ENCODE measurements around the gene PLAA. TPM values are rescaled to one million over a fixed set of nuclear protein-coding genes. Genes with fewer than 3 reads are reported as not detected.

The PLAA gene
- total RNA-seq, 4 donors from 2014 or later = 12.0 to 30.2 (median 28.0) TPM

DNA sequence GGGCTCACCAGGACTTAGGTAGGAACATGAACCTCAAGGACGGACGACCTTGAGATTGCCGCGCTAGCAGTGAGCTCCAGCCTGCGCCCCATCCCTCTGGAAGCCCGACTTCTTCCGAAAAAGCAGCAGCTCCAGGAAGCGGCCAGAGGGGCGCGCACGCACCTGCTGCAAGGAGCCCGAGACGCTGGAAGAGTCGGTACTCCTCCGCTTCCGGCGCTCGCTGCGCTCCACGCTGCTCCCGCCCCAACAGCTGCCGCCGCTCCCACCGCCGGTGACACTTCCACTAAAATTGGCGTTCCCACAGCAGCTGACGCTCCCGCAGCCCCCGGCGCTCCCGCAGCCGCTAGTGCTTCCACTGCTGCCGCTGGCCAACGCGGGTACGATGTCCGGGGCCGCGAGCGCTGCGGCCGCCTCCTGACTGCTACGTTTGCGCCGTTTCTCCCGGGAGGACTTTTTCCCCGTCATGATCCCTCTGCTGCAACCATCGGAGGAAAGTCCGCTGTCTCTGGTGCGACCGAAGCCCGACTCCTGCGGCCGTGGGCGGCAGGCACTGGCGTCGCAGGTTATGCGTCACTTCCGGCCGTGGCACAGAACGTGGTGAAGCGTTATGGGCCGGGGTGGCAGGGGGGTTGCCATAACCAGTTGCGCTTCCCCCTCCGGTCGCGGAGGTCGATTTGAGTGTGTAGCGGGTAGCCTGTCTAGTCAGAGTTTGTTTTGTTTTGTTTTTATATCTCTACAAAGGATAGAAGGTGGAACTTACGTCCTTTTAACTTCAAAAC is 54.6 kb downstream of the PLAA start, which contains the start of gene CAAP1:
Gene CAAP1, minus strand, starts transcription at position 552 of the 779 bp plus-strand sequence. Its CDS starts 87 bp downstream, at position 465.
- TF ChIP-seq CTCF (IDR thresholded peaks at IDR 0.05) = peak in 4 of 5 experiments; percentile 36 to 60 (median 42)
- TF ChIP-seq POLR2AphosphoS5 (IDR thresholded peaks at IDR 0.05) = peak; percentile 88 to 95 (median 94)
- TF ChIP-seq EP300 (IDR thresholded peaks at IDR 0.05; ENCODE audit: low read depth) = no peak
- TF ChIP-seq POLR2A (IDR thresholded peaks at IDR 0.05) = peak; percentile 90
- H3K27me3 ChIP-seq = no peaks in the 10 kb centered on the region
- intact Hi-C loops (cut with DNase I; ENCODE audit: low total_unique reads) (loop anchor here (5.0 kb wide), 1 partner anchor 1215 kb away; the partner anchor contains the start of gene TUSC1), in situ Hi-C loops (cut with MboI; ENCODE audit: low pct_ligation_motif_present in 1 of 4, low pct_unique_long_range_greater_than_20kb in 1 of 4, low sequenced_read_pairs in 3 of 4) (loop anchor here in 1 of 4 donors (10.0 kb wide), 1 partner anchor 62 kb away; the partner anchor contains the start of gene IFT74)
- peaks cover 0 to 4% of the 10 kb centered on the region in 2 donors for H3K9me3 ChIP-seq
- peaks cover 17 to 43% (median 26%) of the 10 kb centered on the region in 4 donors for H3K4me1 ChIP-seq
- H3K27ac ChIP-seq = peak within 1 kb of the TSS; percentile 99 to 100 (median 99)
- DNase-seq = peak; percentile 96
- WGBS, 2 donors (ENCODE audit: low coverage in 1 of 2) = 0% methylated on average over 2 to 69 of the region's 70 CpGs
- H3K36me3 ChIP-seq = no peaks in the 10 kb centered on the region
- H3K4me3 ChIP-seq = peak within 1 kb of the TSS; percentile 88 to 100 (median 94)

DNA sequence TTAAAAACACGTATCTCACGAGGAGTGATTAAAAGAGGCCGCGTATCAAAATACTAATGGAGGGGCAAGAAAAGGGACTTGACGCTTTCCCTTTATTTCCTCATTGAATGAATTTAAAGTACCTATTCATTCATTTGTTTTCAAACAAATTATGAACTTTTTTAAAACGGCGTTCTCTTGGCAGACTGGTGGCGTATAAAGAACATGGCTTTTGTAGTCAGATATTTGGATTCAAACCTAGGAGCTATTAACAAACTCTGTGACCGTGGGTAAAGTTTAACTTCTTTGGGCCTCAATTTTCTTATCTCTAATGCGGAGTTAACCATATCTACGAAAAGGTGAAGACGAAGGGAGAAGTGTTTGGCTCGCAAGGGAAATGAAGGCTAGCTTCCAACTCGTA is 55.3 kb downstream of the PLAA start:
- WGBS, 2 donors (ENCODE audit: low coverage in 1 of 2) = 1% methylated on average over 14 of the region's 14 CpGs
- in situ Hi-C loops (cut with MboI; ENCODE audit: low pct_ligation_motif_present in 1 of 4, low pct_unique_long_range_greater_than_20kb in 1 of 4, low sequenced_read_pairs in 3 of 4) = loop anchor here in 1 of 4 donors (10.0 kb wide), 1 partner anchor 63 kb away; the partner anchor contains the start of gene IFT74
- Histone ChIP-seq H3K27me3 (no peaks in the 10 kb centered on the region), H3K4me1 (peaks cover 17 to 42% (median 26%) of the 10 kb centered on the region in 4 donors), H3K9me3 (peaks cover 0 to 4% of the 10 kb centered on the region in 2 donors), H3K4me3 (peak overlapping the region; percentile 88 to 100 (median 94)), H3K27ac (peak overlapping the region; percentile 99 to 100 (median 99)), H3K36me3 (no peaks in the 10 kb centered on the region)
- DNase-seq = no peak
- TF ChIP-seq EP300 (IDR thresholded peaks at IDR 0.05; ENCODE audit: low read depth) = no peak
- no peak for TF ChIP-seq CTCF (IDR thresholded peaks at IDR 0.05)
- TF ChIP-seq POLR2AphosphoS5 (IDR thresholded peaks at IDR 0.05) = no peak
- TF ChIP-seq POLR2A (IDR thresholded peaks at IDR 0.05) = no peak
- intact Hi-C loops (cut with DNase I; ENCODE audit: low total_unique reads) = loop anchor here (5.0 kb wide), 1 partner anchor 1214 kb away; the partner anchor contains the start of gene TUSC1

GRCh38 chr9:26888271-26888670 is 58.8 kb downstream of the PLAA start:
- no peak for DNase-seq
- WGBS, 2 donors (ENCODE audit: low coverage in 1 of 2) = 63 to 80% methylated on average over 1 of the region's 1 CpG
- in situ Hi-C loops (cut with MboI; ENCODE audit: low pct_ligation_motif_present in 1 of 4, low pct_unique_long_range_greater_than_20kb in 1 of 4, low sequenced_read_pairs in 3 of 4) = no loop called here

More at GRCh38 chr9:26888271-26888670, 58.8 kb downstream of the PLAA start:
- intact Hi-C loops (cut with DNase I; ENCODE audit: low total_unique reads) = no loop called here
- Histone ChIP-seq H3K4me3 (no peak overlapping the region), H3K36me3 (peaks cover 0 to 22% (median 9%) of the 10 kb centered on the region in 4 donors), H3K9me3 (no peaks in the 10 kb centered on the region), H3K27me3 (no peaks in the 10 kb centered on the region), H3K27ac (no peak overlapping the region), H3K4me1 (peaks cover 17 to 29% (median 20%) of the 10 kb centered on the region in 4 donors)
- TF ChIP-seq POLR2A (IDR thresholded peaks at IDR 0.05) = no peak
- TF ChIP-seq EP300 (IDR thresholded peaks at IDR 0.05; ENCODE audit: low read depth) = no peak
- no peak for TF ChIP-seq POLR2AphosphoS5 (IDR thresholded peaks at IDR 0.05)
- no peak for TF ChIP-seq CTCF (IDR thresholded peaks at IDR 0.05)

Data from transverse colon (tissue), 4 donors.